HG02852 (cell line): ENCODE data around the gene APOL1.
"Not testable (repeated sequence)": the region's sequence is repeated elsewhere in the genome, so short reads cannot be mapped to it uniquely, and the experiment has no call there.

Experiments used
- ATAC-seq: cut with Tn5 transposase; IDR thresholded peaks from one replicate; pipeline ENCODE4 v1.9.1; 2021; ENCODE audit warnings: mild to moderate bottlenecking, moderate library complexity; ENCODE audit not compliant: unreplicated experiment

The APOL1 gene

DNA sequence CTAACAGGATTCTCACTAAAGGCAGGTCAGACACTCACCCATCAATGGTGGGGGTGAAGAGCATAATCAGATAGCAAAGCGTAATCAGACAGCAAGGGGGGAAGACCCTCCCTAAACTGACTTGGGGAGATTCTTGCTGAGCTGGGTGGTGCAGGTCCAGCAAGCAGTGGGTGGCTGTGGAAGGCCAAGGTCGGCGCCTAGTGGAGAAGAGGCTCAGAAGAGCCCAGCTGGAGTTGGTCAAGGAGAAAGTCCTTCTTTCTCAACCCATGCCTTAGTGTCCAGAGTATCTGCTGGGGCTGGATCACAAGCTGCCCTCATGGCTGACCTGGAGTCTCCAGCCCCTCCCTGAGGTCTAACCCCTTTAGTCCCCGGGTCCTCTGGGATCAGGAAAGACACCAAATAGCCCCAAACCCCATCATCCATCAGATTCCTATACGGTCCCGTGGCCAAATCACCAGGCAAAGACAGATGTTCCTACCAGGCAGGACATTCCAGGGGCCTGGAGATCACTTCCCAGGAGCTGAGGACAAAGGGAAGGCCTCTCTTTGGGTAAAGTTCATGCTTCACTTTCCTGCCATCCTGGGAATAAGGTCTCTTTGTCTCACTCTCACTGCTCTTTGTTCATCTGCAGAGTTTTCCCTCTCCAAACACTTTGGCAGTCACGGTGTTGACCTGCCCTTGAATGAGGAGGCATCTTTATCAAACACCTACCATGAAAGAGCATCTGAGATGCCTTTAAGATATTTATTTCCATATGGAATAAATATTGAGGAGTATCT is 11.1 kb downstream of the APOL1 start:
- ATAC-seq, result not testable (repeated sequence)

DNA sequence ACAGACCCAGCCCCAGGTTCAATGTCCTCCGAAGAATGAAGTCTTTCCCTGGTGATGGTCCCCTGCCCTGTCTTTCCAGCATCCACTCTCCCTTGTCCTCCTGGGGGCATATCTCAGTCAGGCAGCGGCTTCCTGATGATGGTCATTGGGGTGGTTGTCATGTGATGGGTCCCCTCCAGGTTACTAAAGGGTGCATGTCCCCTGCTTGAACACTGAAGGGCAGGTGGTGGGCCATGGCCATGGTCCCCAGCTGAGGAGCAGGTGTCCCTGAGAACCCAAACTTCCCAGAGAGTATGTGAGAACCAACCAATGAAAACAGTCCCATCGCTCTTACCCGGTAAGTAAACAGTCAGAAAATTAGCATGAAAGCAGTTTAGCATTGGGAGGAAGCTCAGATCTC is 14.1 kb downstream of the APOL1 start:
- ATAC-seq, result no peak

GRCh38 chr22:36267896-36268485 is 15.1 kb downstream of the APOL1 start:
- no peak for ATAC-seq

GRCh38 chr22:36271231-36271630 is 18.3 kb downstream of the APOL1 start:
- not testable (repeated sequence) for ATAC-seq

- not testable (repeated sequence) for ATAC-seq
Measured at GRCh38 chr22:36271951-36272350, 19.0 kb downstream of the APOL1 start.

DNA sequence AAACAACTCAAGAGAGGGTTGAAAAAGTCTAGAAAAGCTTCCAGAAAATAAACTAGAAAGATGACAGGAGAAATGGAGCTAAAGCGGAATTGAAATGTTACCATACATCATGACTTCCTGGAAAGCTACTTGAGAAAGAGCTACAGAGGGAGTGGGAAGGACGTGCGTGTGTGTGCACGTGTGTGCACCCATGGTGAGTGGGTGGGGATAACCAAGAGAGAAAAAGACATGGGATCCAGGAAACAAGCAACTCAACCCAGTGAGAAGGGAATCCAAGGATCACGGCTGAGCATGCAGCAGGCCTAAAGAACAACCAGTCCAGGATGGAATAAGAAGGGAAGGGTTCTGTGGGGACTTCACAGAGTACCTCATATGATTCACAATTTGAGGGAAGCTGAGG is 21.6 kb downstream of the APOL1 start:
- ATAC-seq, result no peak

DNA sequence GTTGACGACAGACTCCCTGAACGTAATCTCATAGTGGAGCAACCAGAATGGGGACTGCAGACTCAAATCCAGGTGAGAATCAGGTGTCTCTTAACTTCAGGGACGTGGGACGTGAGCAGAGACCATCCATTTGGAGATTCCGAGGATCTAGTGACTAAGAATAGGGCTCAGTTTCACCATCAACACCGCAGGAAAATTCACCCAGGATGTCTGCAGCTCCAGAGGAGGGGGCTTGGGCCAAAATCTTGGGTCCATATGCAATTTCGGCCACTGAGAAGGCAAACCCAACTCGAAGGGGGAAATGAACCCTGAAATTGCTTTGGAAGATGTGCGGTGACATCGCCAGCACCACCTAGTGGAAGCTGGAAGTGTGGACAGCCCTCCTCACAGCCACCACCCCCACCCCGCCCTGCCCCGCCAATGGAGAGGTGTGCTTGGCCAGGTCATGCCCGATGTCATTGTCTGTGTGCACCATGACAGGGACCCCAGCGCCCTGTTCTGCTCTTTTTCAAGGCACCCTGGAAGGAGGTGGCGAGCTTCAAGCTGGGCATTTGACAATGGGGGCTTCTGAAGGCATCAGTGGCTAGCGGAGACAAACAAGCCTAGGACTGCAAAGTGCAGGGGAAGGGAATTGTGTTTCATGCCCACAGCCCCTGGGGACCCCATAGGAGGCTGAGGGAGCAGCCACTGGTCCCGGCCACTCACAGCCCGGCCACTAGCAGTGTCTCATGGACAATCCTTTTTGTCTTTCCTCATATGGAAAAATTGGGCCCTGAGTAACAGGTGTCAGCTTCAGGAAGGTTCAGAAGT is 24.8 kb downstream of the APOL1 start:
- no peak for ATAC-seq

GRCh38 chr22:36279219-36279666 is 26.3 kb downstream of the APOL1 start:
- no peak for ATAC-seq

DNA sequence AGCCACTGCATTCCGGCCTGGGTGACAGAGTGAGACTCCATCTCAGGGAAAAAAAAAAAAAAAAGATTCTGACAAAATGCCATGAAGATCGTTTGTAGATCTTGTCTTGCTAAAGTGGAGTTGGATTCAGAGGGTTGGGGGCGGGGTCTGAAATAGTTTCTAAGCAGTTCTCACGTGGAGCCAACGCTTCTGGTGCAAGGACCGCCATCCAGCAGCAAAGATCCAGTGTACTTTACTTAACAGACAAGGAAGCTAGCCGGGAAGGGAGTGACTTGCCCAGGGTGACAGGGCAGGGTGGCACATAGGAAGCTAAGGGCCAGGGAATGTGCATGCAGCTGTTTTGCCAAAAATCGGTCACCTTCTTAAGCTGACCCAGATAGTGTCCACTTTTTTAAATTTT is 27.4 kb downstream of the APOL1 start:
- ATAC-seq, result no peak

- ATAC-seq, result no peak
Measured at GRCh38 chr22:36281781-36282327, 28.9 kb downstream of the APOL1 start.

- ATAC-seq, result no peak
Measured at GRCh38 chr22:36282328-36282831, 29.4 kb downstream of the APOL1 start.

DNA sequence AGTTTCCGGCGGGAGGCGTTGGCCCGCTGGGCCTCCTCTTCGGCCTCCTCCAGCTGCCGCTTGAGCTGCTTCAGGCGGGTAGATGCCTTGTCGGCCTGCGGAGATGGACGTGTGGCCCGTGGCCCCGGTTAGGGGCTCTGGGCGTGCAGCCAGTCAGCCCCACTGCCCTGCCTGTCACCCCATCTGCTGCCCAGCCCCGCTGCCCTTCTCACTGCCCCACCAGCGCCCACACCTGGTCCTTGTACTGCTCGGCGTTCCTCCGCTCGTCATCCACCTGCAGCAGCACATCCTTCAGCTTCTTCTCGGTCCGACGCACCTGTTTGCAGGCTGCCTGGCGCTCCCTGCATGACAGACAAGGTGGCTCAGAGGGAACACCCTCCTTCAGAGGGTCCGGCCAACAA is 31.2 kb downstream of the APOL1 start:
- ATAC-seq, result no peak

DNA sequence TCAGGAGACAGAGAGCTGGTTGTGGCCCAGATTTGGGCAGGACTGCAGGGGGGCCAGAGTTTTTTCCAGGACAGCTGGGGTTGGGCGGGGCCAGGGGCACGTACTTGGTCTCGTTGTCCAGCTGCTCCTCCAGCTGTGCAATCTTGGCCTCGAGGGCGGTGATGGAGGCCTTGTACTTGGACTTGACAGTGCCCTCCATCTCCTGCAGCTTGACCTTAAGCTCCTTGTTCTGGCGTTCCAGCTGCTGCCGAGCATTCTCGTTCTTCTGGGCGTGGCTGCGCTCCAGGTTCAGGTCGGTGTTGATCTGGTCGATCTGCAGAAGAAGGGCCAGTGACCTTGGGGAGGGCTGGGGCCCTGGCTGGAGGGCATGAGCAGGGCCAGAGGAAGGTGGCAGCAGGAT is 32.1 kb downstream of the APOL1 start:
- no peak for ATAC-seq

DNA sequence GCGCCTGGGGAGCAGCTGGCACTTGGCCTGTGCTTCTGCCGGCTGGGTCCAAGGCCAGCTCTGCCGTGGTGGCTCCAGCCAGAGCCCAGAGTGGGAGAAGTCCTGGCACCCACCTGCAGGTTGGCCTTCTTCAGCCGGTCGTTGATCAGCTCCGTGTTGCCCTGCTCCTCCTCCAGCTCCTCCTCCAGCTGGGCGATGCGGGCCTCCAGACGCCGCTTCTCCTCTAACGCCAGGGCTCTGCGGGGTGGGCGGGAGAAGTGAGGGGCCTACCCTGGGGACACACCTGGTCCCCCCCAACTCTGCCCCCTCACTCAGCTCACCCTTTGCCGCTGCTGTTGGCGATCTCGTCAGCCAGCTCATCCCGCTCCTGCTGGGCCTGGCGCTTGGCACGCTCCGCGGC is 32.6 kb downstream of the APOL1 start:
- no peak for ATAC-seq

GRCh38 chr22:36286096-36286957 is 33.4 kb downstream of the APOL1 start:
- ATAC-seq, result no peak

GRCh38 chr22:36287881-36288515 is 35.1 kb downstream of the APOL1 start:
- no peak for ATAC-seq

GRCh38 chr22:36288571-36289405 is 35.9 kb downstream of the APOL1 start:
- ATAC-seq, result no peak

DNA sequence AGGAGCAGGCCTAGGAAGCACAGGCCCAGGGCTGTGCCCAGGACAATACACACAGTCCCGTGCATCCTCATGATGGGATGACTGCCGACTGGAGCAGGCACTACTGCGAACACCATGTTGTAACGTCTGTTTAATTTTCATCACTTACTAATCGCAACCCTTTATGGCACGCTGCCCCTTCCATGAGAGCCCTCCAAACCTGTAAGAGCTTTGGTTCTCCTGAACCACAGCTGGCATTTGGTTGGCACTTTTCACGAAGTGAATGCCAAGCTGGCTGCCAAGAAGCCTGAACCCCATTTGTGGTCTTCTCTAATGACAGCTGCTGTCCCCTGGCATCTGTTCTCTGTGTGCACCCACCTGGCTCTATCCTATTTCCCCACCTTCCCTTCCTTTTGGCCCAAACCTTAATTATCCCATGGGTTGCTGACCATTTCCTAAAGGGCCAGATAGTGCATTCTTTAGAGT is 36.5 kb downstream of the APOL1 start:
- ATAC-seq, result no peak

GRCh38 chr22:36289948-36290371 is 37.0 kb downstream of the APOL1 start:
- not testable (repeated sequence) for ATAC-seq
